ENCODE data around the gene ZMIZ1. TPM values are rescaled to one million over a fixed set of nuclear protein-coding genes. Genes with fewer than 3 reads are reported as not detected.
A peak's percentile ranks its signal among the peaks of the same experiment; 100 is the strongest.

ZMIZ1 gene
- total RNA-seq, 6 donors from 2014 or later: 51.0 to 99.2 (median 91.8) TPM

DNA sequence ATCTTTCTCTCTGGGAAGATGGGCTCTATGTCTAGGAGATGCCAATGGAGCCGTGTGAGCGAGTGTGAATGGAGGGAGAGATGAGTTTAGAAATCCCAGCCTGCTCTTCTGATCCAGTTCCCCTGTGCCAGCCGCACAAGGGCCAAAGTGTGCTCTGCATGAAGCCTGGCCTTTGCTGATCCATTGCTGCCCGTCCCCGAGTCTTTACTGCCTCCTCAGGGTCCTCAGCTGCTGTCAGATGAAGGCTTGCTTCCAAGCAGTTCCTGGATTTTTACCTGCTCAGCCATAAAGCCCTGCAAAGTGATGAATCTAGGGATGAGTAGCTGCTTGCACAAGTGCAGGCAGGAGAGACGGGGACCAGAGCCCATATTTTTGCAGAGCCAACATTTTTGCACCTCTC lies 115.9 kb downstream of the ZMIZ1 start:
- no peak overlapping the region for H3K4me3 ChIP-seq
- peaks cover 0 to 10% (median 1%) of the 10 kb centered on the region in 4 donors for H3K36me3 ChIP-seq
- no peaks in the 10 kb centered on the region for H3K27me3 ChIP-seq
- DNase-seq (no peak), ATAC-seq (ENCODE audit: low FRiP score in 2 of 2) (no peak)
- H3K4me1 ChIP-seq: peaks cover 88 to 100% (median 97%) of the 10 kb centered on the region in 4 donors
- H3K9me3 ChIP-seq: no peaks in the 10 kb centered on the region
- WGBS, 2 donors: 63 to 74% methylated on average over 5 to 6 of the region's 6 CpGs
- H3K27ac ChIP-seq: peak overlapping the region; percentile 54 to 78 (median 73)
- TF ChIP-seq POLR2A (IDR thresholded peaks at IDR 0.05): no peak
- no peak for TF ChIP-seq POLR2AphosphoS5 (IDR thresholded peaks at IDR 0.05)
- no peak for TF ChIP-seq EP300 (IDR thresholded peaks at IDR 0.05)
- TF ChIP-seq, protein P1, sequence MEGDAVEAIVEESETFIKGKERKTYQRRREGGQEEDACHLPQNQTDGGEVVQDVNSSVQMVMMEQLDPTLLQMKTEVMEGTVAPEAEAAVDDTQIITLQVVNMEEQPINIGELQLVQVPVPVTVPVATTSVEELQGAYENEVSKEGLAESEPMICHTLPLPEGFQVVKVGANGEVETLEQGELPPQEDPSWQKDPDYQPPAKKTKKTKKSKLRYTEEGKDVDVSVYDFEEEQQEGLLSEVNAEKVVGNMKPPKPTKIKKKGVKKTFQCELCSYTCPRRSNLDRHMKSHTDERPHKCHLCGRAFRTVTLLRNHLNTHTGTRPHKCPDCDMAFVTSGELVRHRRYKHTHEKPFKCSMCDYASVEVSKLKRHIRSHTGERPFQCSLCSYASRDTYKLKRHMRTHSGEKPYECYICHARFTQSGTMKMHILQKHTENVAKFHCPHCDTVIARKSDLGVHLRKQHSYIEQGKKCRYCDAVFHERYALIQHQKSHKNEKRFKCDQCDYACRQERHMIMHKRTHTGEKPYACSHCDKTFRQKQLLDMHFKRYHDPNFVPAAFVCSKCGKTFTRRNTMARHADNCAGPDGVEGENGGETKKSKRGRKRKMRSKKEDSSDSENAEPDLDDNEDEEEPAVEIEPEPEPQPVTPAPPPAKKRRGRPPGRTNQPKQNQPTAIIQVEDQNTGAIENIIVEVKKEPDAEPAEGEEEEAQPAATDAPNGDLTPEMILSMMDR (IDR thresholded peaks at IDR 0.05): no peak

DNA sequence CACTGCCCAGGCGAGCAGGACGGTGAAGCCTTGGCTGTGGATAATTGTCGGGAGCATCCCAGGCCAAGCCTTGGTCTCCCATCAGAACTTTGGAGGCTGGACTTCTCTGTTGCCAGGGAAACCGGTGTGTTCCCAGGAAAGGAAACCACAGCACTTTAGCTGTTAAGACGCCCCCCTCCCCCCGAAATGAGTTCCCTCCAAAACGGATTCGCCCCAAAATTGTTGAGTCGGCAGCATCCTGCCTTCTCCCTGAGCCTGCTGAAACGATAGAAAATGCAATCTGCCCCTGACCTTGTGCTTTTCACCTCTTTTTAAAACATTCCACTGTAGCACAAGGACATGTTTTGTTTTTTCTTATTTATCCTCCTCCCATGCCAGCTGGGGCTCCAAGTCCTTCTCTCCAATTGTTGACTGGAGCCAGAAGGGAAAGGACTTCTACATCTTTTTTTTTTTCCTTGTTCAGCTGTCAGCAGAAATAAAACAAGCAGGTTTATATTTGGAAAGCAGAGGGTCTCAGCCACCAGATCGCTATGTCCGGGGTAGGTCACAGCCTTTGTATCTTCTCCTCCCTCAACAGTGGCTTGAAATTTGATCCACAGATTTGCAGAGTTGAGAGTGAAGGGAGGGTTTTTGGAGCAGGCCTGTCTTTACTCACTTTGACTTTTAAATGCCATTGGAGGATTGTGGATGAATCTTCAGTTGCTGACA lies 116.5 kb downstream of the ZMIZ1 start:
- peaks cover 0 to 10% (median 1%) of the 10 kb centered on the region in 4 donors for H3K36me3 ChIP-seq
- ATAC-seq (ENCODE audit: low FRiP score in 2 of 2): no peak
- no peaks in the 10 kb centered on the region for H3K27me3 ChIP-seq
- 34 to 35% methylated on average over 12 of the region's 12 CpGs for WGBS, 2 donors
- no peak for TF ChIP-seq POLR2AphosphoS5 (IDR thresholded peaks at IDR 0.05)
- TF ChIP-seq EP300 (IDR thresholded peaks at IDR 0.05): no peak
- TF ChIP-seq, protein P1 (IDR thresholded peaks at IDR 0.05): no peak
- TF ChIP-seq POLR2A (IDR thresholded peaks at IDR 0.05): no peak
- peaks cover 93 to 100% (median 98%) of the 10 kb centered on the region in 4 donors for H3K4me1 ChIP-seq
- H3K9me3 ChIP-seq: no peaks in the 10 kb centered on the region
- no peak for DNase-seq
- H3K27ac ChIP-seq: peak overlapping the region; percentile 54 to 78 (median 73)
- H3K4me3 ChIP-seq: no peak overlapping the region

DNA sequence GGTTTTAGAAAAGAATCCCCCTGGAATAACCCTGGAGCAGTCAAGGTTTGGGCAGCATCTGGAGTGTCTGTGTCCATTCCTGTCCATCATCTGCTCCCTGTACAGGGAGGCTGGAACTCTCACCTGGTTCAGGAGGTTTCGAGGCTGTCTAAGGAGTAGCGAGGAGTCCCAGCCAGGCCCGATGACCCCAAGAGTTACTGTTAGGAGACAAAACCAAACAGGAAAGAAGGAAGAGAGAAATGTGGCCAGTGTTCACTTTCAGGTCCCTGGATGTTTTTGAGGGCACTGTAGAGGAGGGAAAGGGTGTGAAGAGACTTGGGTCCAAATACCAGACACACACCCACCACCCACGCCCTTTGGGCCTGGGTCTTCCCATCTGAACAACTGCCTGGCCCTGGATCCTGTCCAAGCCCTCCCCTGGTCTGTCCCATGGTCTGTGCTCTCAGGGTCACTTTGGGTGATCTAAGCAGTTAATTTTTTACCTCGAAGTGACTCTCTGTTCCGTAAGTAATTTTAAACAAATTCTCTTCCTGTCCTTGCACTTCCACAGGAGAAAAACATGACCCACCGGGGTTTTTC lies 117.1 kb downstream of the ZMIZ1 start:
- peaks cover 92 to 100% (median 98%) of the 10 kb centered on the region in 4 donors for H3K4me1 ChIP-seq
- no peaks in the 10 kb centered on the region for H3K9me3 ChIP-seq
- TF ChIP-seq POLR2A (IDR thresholded peaks at IDR 0.05) (no peak), EP300 (IDR thresholded peaks at IDR 0.05) (no peak), POLR2AphosphoS5 (IDR thresholded peaks at IDR 0.05) (no peak)
- TF ChIP-seq, protein P1 (IDR thresholded peaks at IDR 0.05): no peak
- ATAC-seq (ENCODE audit: low FRiP score in 2 of 2) (no peak), DNase-seq (no peak)
- no peaks in the 10 kb centered on the region for H3K27me3 ChIP-seq
- peaks cover 0 to 10% (median 1%) of the 10 kb centered on the region in 4 donors for H3K36me3 ChIP-seq
- no peak overlapping the region for H3K4me3 ChIP-seq
- peak overlapping the region; percentile 54 to 78 (median 71) for H3K27ac ChIP-seq
- WGBS, 2 donors: 25 to 29% methylated on average over 7 of the region's 7 CpGs

DNA sequence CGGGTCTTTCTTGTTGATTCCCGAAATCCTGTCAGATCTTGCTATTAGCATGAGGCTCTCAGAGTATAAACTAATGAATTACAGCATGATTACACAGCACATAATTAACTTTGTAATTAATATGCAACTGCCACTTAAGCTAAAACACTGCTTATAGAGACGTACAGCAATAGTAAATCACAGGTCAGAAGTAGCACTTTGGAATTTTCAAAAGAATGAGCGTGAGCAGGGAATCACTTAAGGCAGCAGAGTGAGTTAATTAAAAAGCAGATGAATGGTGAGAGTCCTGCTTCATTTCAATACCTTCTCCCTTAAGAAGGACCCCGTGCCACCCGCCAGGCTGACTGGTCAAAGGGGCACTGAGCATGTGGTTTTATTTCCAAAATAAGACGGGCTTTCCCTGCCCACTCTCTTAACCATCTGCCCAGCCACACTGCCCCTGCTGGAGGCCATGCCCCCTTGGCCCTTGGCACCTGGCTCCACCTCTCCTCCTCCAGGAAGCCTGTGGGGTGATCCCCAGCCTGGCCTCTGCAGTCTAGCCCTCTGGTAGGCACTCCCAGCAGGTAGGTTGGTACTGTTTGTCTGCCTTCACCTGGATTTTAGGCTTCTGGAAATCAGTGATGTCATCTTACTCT lies 117.8 kb downstream of the ZMIZ1 start:
- Histone ChIP-seq H3K4me3 (no peak overlapping the region), H3K36me3 (peaks cover 0 to 10% (median 1%) of the 10 kb centered on the region in 4 donors), H3K27me3 (no peaks in the 10 kb centered on the region), H3K9me3 (no peaks in the 10 kb centered on the region), H3K4me1 (peaks cover 92 to 100% (median 98%) of the 10 kb centered on the region in 4 donors), H3K27ac (peak overlapping the region; percentile 54 to 83 (median 71))
- WGBS, 2 donors: 55 to 65% methylated on average over 7 of the region's 7 CpGs
- peak in 1 of 2 donors; percentile 40 for DNase-seq
- TF ChIP-seq EP300 (IDR thresholded peaks at IDR 0.05): no peak
- no peak for TF ChIP-seq POLR2AphosphoS5 (IDR thresholded peaks at IDR 0.05)
- no peak for TF ChIP-seq POLR2A (IDR thresholded peaks at IDR 0.05)
- TF ChIP-seq, protein P1 (IDR thresholded peaks at IDR 0.05): no peak
- ATAC-seq (ENCODE audit: low FRiP score in 2 of 2): no peak
